Stimulated activated naive CD4-positive, alpha-beta T cell (primary cell): Measurements from ENCODE around the gene DHRS7B.

Source experiments
- DNase-seq, 6 experiments: peaks; one replicate each; lab custom pipeline; 2025; lab: John Stamatoyannopoulos, UW

DHRS7B gene

DNA sequence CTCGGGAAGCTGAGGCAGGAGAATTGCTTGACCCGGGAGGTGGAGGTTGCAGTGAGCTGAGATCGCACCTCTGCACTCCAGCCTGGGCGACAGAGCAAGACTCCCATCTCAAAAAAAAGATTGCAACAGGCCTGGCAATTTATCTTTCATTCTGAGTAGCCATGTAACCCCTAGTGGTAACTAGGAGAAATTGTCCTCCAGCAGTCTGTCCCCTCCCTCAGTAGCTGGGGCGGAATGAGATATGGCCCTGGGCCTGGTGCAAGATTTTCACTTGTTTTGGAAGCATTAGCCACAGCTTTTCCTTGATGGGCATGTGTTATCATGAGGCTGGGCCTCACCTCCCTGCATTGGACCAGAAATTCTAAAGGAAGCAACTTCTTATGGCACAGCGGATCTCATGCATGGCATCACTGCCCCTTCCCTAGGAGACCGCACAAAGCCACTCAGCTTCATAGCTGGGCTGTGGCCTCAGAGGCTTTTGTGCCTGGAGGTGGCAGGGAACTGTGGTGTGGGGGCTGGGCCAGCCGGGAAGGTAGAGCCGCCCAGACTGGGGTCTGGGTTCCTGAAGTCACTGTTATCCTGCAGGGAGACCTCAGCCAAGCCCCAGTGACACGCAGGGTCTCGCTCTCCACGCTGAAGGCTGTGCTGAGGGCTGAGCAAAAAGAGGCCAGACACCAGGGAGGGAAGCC lies 113.1 kb downstream of the DHRS7B start:
- DNase-seq = no peak

DNA sequence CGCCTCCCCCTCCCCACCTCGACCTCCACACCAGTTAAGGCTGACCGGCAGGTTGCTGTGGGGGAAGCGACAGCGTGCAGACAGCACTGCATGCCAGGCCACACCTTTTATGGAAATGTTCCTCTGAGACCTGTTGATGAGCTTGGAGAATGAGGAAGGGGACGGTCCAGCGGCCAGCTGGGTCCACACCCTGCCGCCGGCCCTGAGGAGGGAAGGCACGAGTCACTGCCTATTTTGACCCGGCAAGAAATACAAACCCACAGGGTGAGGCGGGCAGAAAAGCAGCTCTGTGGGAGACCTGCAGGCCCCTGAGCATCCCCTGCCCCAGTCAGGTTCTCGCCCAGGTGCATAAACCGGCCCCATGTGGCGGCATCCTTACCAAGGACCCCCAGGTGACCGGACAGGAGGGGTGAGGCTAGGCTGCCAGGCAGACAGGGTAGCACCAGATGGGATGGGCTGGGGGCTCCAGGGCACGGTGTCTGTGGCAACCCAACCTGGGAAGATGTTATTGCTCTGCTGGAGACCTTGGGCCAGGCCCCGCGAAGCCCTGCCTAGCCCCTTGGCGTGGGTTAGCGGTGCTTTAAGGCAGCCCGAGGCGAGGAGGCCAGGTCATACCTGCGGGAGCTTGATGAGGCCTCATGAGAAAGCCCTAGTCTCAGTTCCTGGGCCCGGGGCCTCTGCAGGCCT lies 113.7 kb downstream of the DHRS7B start:
- DNase-seq = no peak
